Motor neuron (in vitro differentiated cells): Measurements from ENCODE around the gene SND1. TPM values are rescaled to one million over a fixed set of nuclear protein-coding genes. Genes with fewer than 3 reads are reported as not detected.
A peak's percentile ranks its signal among the peaks of the same experiment; 100 is the strongest.
"Not testable (repeated sequence)": the region's sequence is repeated elsewhere in the genome, so short reads cannot be mapped to it uniquely, and the experiment has no call there.

Experiments used
- ATAC-seq, 8 experiments: fragments of 200-7000 bp; cut with Tn5 transposase; replicated peaks in 6 of 8; 2 replicates each; pipeline ENCODE4 v1.8.0; 2021; ENCODE audit warnings: mild to moderate bottlenecking in 8 of 8, moderate library complexity in 8 of 8
- H3K27ac ChIP-seq, 2 donors: fragments of 250-450 bp; sonication (Bioruptor Pico); 2 replicates each; pipeline ENCODE4 v1.9.0; 2021; ENCODE audit warnings: antibody characterized with exemption in 2 of 2, mild to moderate bottlenecking in 2 of 2, moderate library complexity in 1 of 2
- H3K4me1 ChIP-seq, 2 donors: fragments of 250-450 bp; sonication (Bioruptor Pico); replicated peaks in 1 of 2; 2 replicates each; pipeline ENCODE4 v1.6.1; 2021; ENCODE audit warnings: antibody characterized with exemption in 2 of 2, mild to moderate bottlenecking in 2 of 2, moderate library complexity in 1 of 2
- H3K4me3 ChIP-seq, 5 donors: fragments of 250-450 bp; sonication (Bioruptor Pico); 2 replicates each; pipeline ENCODE4 v1.9.0; 2021; ENCODE audit warnings: antibody characterized with exemption in 5 of 5, mild to moderate bottlenecking in 5 of 5, moderate library complexity in 4 of 5
- WGBS, 10 experiments: fragments of 450-650 bp; shearing (Covaris generic); methylation state at CpG; one replicate each; pipeline ENCODE4 v1.0.0; 2022; 5-methylcytosine and 5-hydroxymethylcytosine counted together
- in situ Hi-C, 9 experiments: fragments of 400-800 bp; cut with MboI; loops; one replicate each; pipeline ENCODE4 v1.15.0; 2021; ENCODE audit warnings: low sequenced_read_pairs in 9 of 9, low pct_unique_long_range_greater_than_20kb in 2 of 9; ENCODE audit not compliant: unreplicated experiment in 9 of 9
- total RNA-seq, 8 experiments: library from RNA; unstranded; fragments of 300-600 nt; gene quantifications; 2 replicates each; pipeline versions ENCODE4 v1.2.3 to v1.2.4, GENCODE V29; 2022

Gene SND1
- total RNA-seq, 8 experiments from 2014 or later, result 125 to 296 (median 182) TPM

DNA sequence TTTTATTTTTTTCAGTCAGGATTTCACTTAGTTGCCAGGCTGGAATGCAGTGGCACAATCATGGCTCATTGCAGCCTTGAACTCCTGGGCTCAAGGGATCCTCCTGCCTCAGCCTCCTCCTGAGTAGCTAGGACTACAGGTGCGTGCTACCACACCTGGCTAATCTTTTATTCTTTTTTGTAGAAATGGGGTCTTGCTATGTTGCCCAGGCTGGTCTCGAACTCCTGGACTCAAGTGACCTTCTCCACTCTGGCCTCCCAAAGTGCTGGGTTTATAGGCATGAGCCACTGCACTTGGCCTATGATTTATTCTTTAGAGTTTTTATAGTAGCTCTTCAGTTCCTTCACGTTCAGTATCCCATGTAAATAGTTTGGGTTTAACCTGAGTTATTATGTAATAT lies 5.5 kb downstream of the SND1 start:
- WGBS, 10 experiments, result 40 to 100% (median 100%) methylated on average over 1 to 3 of the region's 3 CpGs; no CpG with 5 or more reads in 4 of the 10 experiments

DNA sequence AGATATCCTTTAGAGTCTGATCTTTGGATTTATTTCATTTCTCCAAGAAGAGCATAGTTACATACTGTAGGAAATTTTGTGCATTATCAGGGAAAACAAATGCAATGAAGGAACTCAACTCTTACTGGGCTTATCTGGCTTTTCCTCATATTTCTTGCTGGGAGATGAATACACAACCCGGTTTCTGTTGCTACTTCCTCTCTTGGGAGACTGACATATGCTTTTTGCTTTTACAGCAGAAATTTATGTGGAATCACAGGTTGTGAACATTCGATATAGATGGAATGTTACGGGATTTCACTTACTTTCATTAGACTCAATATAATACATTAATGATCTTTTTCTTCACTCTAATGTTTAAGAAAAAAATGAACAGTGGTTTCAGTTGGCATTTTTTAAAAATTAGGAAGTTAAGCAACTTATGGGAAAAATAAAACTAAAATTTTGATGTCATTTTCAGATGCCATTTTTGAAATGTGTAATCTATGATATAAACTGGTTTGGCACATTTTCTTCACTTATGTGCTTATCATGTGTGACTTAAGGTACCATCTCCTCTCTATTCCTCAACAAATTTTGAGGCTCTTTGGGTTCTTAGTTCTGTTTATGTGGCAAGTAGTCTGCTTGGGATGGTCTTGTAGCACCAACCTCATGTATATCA lies 7.1 kb downstream of the SND1 start:
- in situ Hi-C loops, result no loop called here

More for the DNA sequence above, 5.5 kb downstream of the SND1 start:
- in situ Hi-C loops, result no loop called here
- Histone ChIP-seq H3K27ac (no peak overlapping the region), H3K4me1 (peaks cover 19 to 26% of the 10 kb centered on the region in 2 donors), H3K4me3 (no peak overlapping the region)
- no peak for ATAC-seq

DNA sequence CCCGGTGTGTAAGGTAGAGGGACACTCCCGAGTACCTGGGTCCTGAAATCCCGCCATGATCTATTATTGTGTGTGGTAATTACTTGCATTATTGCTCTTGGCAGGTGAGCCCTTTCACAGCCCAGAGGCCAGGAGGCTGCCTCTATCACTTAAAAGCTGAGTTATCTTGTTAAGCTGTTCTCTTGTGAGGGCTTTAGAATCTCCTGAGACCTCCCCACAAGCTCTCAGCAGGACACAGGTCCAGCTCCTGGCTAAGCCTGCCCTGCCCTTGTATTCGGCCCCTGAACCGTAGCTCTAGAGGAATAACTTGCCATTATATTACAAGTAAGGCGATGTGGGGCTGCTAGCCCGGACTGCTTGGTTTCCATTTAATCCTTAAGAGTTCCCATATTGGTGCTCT lies 13.9 kb downstream of the SND1 start:
- ATAC-seq, result no peak
- 40 to 100% (median 75%) methylated on average over 1 to 7 of the region's 7 CpGs; no CpG with 5 or more reads in 1 of the 10 experiments for WGBS, 10 experiments
- peaks cover 4% of the 10 kb centered on the region in 2 donors for H3K4me1 ChIP-seq
- H3K4me3 ChIP-seq, result no peak overlapping the region
- in situ Hi-C loops, result no loop called here
- H3K27ac ChIP-seq, result no peak overlapping the region

More for the DNA sequence above, 7.1 kb downstream of the SND1 start:
- WGBS, 10 experiments, result 61 to 100% (median 95%) methylated on average over 1 to 3 of the region's 3 CpGs
- Histone ChIP-seq H3K4me3 (no peak overlapping the region), H3K4me1 (peaks cover 6 to 13% of the 10 kb centered on the region in 2 donors), H3K27ac (no peak overlapping the region)
- ATAC-seq, result no peak

DNA sequence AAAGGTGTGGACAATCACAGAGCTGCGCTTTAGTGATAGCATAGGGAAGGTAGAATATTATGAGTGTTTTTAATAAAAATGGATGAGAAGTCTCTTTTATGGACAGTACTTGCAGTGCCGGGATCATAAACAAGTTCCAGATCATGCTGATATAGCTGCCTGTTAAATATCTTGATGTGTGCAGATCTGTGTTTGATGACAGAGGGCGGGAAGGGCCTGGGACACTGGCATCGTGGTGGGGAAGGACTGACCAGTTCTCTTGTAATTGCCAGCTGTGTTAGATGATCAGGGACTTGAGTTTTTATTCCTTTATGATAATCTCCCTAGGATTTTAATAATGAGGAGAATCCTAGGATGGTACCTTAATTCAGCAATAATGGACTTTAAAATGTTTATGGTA lies 14.6 kb downstream of the SND1 start:
- in situ Hi-C loops, result no loop called here
- no peak overlapping the region for H3K4me3 ChIP-seq
- no peak overlapping the region for H3K27ac ChIP-seq
- H3K4me1 ChIP-seq, result peaks cover 4% of the 10 kb centered on the region in 2 donors
- WGBS, 10 experiments, result 31 to 100% (median 89%) methylated on average over 1 to 4 of the region's 4 CpGs; no CpG with 5 or more reads in 3 of the 10 experiments
- ATAC-seq, result no peak

DNA sequence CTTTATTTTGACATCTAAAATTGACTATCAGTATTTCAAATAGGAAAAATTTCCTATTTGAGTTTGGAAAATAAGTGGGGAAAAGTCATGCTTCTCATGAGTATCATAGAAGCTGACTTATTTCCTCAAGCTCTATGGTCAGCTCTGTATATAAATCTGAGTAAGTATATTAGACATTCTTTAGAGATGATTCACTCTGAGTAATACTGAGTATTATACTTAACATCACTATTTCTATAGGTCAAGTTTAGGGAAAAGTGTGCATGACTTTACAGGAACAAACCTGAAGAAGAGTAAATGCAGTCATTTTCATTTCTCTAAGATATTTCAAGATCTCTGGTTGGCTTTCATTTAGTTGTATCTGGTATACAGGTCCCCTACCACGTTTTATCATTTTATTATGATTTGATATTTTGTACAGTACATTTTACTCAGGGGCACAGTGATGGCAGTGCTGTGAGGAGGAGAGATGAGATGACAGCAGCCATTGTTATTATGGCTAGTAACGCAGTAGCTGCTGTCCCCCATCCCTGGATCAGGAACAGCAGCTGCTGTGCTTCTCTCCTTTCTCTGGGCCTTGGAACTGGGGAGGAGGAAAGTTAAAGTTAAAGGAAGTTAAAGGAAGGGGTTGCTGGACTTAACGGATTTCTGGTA lies 15.2 kb downstream of the SND1 start:
- WGBS, 10 experiments, result 10 to 85% (median 68%) methylated on average over 1 to 3 of the region's 3 CpGs
- Histone ChIP-seq H3K4me1 (peaks cover 4% of the 10 kb centered on the region in 2 donors), H3K27ac (no peak overlapping the region), H3K4me3 (no peak overlapping the region)
- peak in 3 of 8 experiments; percentile 16 to 49 (median 38) for ATAC-seq
- in situ Hi-C loops, result no loop called here

DNA sequence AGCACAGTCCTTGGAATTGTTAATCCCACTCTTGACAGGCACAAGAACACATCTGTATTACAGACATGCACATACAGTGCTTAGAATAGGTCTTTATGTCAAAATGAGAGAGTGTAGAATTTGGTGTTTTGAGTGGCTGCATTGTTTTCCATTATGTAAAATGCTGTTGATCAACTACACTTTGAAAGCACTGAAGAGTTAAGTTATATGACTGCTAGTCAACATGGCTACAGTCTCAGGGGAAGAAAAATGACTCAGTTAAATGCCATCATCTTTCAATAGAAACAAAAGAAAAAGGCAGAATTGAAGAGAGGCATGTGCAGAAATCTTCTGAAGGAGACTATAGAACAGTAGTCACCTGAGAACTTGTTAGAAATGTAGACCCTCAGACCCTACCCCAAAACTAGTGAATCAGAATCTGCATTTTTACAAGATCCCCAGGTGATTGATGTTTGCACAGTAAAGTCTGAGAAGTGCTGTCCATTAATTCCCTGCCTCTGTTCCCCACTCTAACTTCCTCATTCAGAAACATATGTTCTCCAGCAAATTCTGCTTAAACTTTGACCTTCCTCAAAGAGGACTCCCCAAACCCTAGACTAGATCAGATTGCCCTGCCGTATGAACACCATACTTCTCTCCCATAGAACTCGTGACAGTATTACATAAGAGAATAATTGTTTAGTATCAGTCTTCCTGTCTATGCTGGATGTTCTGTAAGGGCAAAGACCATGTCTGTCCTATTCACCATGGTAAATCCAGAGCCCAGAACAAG lies 16.0 kb downstream of the SND1 start:
- H3K27ac ChIP-seq, result no peak overlapping the region
- no peak overlapping the region for H3K4me3 ChIP-seq
- 55 to 100% (median 70%) methylated on average over 1 to 2 of the region's 2 CpGs; no CpG with 5 or more reads in 4 of the 10 experiments for WGBS, 10 experiments
- in situ Hi-C loops, result no loop called here
- H3K4me1 ChIP-seq, result peaks cover 4% of the 10 kb centered on the region in 2 donors
- peak in 2 of 8 experiments; percentile 6 to 32 for ATAC-seq

DNA sequence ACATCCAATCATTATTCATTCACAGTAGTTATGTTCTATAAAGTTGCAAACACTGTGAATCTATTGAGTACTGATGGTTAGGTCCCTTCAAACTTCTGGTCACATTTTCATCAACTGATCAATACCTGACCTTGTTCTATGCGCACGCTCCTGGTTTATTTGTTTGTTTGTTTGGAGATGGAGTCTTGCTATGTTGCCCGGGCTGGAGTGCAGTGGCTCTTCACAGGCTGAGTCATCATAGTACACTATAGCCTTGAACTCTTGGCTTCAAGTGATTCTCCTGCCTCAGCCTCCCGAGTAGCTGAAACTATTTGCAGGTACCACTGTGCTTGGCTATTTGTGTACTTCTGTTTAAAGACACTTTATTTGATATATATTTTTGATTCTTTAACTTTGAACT lies 19.3 kb downstream of the SND1 start:
- Histone ChIP-seq H3K27ac (no peak overlapping the region), H3K4me3 (no peak overlapping the region), H3K4me1 (peaks cover 1 to 4% of the 10 kb centered on the region in 2 donors)
- in situ Hi-C loops, result no loop called here
- ATAC-seq, result no peak
- WGBS, 10 experiments, result 70 to 100% (median 94%) methylated on average over 2 to 4 of the region's 4 CpGs; no CpG with 5 or more reads in 1 of the 10 experiments

DNA sequence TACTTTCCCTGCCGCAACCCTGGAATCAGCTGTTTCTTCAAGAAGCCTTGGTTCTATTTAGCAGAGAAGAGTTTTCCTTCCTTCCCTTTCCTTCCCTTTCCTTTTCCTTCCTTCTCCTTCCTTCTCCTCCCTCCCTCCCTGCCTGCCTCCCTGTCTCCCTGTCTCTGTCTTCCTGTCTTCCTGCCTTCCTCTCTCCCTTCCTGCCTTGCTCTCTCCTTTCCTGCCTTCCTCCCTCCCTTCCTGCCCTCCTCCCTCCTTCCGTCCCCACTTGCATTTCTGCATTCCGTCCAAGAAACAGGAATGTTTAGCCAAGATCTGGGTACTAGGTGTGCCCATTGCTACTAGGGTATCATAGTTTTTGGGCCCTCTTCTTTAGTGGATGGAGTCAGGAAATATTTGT lies 21.9 kb downstream of the SND1 start:
- no peak overlapping the region for H3K4me3 ChIP-seq
- 45 to 100% (median 86%) methylated on average over 1 to 3 of the region's 3 CpGs; no CpG with 5 or more reads in 2 of the 10 experiments for WGBS, 10 experiments
- in situ Hi-C loops, result no loop called here
- peaks cover 7 to 8% of the 10 kb centered on the region in 2 donors for H3K4me1 ChIP-seq
- peak in 3 of 8 experiments; percentile 52 to 61 (median 58) for ATAC-seq
- H3K27ac ChIP-seq, result no peak overlapping the region

DNA sequence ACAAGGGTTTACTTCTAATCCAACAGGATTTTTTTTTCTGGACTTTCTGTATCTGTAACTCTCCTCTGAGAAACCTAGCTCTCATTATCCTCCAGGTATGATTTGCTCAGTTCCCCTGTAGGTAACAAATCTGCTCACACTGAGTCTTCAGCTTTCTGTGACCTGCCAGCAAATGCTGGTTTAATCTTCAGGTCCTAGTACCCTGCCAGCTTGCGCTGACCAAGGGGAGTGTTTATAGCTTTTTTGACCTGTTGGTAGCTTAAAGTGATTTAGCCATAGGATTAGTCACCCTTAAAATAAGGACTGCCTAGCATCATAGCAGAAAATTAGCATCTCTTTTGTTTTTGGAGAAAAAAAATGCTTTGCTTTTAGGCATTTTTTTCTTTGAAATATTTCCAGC lies 22.4 kb downstream of the SND1 start:
- peak in 2 of 8 experiments; percentile 15 to 19 for ATAC-seq
- H3K4me3 ChIP-seq, result no peak overlapping the region
- H3K4me1 ChIP-seq, result peaks cover 11 to 12% of the 10 kb centered on the region in 2 donors
- 80 to 100% (median 100%) methylated on average over 1 of the region's 1 CpG; no CpG with 5 or more reads in 4 of the 10 experiments for WGBS, 10 experiments
- in situ Hi-C loops, result no loop called here
- H3K27ac ChIP-seq, result no peak overlapping the region

DNA sequence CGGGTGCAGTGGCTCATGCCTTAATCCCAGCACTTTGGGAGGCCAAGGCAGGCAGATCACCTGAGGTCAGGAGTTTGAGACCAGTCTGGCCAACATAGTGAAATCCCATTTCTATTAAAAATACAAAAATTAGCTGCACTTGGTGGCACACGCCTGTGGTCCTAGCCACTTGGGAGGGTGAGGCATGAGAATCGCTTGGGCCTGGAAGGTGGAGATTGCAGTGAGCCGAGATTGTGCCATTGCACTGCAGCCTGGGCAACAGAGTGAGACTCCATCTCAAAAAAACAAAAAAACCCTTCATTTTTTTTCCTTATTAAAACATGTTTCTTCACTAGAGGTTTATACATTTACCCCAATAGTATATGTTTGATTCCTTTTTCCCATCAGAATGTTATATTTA lies 22.9 kb downstream of the SND1 start:
- H3K4me1 ChIP-seq, result peaks cover 11 to 17% of the 10 kb centered on the region in 2 donors
- in situ Hi-C loops, result not testable (repeated sequence)
- WGBS, 10 experiments, result 0 to 100% (median 94%) methylated on average over 1 to 4 of the region's 4 CpGs; no CpG with 5 or more reads in 2 of the 10 experiments

DNA sequence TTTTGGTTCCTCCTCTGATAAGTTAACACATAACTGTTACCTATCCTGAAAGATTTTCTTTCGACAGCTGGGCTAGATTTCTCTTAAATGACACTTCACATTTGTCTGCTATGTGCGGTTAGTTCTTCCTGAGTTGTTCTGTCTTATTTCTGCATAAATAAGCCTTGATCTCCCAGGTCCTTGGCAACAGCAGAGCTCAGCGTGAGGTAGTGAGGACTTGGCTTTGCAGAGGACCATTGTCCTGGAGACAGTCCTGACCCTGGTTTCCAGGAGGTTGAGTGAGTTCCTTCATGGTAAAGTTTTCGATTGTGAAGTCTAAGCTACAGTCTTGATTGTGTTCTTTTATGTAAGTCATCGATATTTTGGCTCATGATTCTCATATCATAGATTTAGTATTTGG lies 23.7 kb downstream of the SND1 start:
- ATAC-seq, result peak in 1 of 8 experiments; percentile 65

More for the DNA sequence above, 22.9 kb downstream of the SND1 start:
- H3K27ac ChIP-seq, H3K4me3 ChIP-seq, ATAC-seq: not testable (repeated sequence)

DNA sequence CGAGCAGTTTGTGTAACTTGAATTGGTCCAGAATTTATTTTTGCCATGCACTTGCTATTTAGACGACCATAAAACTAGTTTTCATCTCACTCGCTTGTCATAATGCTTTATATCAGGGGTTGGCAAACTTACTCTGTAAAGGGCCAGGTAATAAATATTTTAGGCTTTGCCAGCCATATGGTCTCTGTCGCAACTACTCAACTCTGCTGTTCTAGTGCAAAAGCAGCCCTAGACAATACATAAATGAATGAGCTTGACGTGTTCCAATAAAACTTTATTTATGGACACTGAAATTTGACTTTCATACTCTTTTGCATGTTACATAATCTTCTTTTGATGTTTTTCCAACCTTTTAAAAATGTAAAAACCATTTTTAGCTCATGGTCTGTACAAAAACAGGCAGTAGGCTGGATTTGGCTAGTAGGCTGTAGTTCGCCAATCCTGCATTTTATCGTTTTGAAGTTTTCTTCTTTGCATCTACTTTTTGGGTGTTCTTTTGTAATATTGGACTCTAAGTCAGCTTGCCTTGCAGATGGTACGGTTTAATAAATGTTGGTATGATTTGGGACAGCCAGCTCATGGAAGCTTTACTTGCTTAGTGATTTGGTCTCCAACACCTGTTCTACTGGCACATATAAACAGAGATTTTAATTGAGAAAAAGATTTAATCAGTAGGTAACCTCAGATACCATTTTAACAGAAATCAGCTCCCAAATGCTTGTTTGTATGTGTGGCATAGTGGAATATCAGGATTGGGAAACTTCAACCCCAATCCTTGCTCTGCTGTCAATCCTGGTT lies 25.6 kb downstream of the SND1 start:
- Histone ChIP-seq H3K27ac (no peak overlapping the region), H3K4me1 (peaks cover 20 to 34% of the 10 kb centered on the region in 2 donors), H3K4me3 (no peak overlapping the region)
- ATAC-seq, result peak in 1 of 8 experiments; percentile 36
- 76 to 100% (median 87%) methylated on average over 1 to 8 of the region's 8 CpGs for WGBS, 10 experiments
- in situ Hi-C loops, result no loop called here

More for the DNA sequence above, 23.7 kb downstream of the SND1 start:
- 62 to 100% (median 99%) methylated on average over 1 to 5 of the region's 5 CpGs; no CpG with 5 or more reads in 2 of the 10 experiments for WGBS, 10 experiments
- Histone ChIP-seq H3K4me3 (no peak overlapping the region), H3K27ac (no peak overlapping the region), H3K4me1 (peaks cover 11 to 24% of the 10 kb centered on the region in 2 donors)
- in situ Hi-C loops, result no loop called here
